Measurements from ENCODE around the gene NTRK1.

Gene NTRK1

DNA sequence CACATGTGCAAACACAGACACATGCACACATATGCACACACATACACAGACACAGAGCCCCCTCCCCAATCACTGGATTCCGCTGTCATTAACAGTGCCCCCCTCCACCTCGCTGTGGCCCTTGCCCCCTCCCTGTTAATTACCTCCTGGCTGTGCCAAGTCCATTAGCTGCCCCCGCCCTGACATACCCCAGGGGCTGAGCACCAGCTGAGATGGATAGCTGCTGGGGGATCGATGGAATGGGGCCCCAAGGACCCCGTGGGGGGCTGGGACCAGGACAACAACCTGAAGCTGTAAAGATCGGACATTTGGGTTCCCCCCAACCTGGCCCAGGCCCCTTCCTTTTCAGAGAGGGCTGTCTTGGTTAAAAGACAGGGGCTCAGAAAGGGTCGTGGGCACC is 23.3 kb downstream of the NTRK1 start:
- no peak for DNase-seq

DNA sequence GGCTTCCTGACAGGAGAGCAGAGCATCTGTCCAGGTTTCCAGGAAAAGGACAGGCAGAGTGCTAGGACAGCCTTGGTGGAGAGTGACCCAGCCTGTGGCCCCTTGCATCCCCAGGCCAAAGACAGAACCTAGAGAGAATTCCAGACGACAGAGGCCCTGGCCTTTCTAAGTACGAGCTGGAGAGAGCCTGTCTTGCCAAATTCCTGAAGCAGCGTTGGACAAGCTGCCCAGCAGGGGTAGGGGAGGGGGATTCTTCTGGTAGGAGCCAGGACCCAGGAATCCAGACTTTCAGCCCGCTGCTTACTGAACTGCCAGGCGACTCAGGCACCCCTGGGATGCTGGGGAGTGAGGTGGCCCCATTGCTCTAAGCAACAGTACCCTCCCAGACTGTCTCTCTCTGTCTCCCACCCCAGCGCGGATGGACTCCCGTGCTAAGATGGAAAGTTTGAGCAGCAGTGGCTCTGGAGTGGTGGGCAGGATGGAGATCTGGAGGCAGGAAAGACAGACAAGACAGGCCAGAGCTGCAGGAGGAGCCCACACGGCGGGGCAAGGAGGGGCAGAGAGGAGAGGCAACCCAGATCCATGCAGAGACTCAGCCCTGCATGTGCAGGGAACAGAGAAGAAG is 24.0 kb downstream of the NTRK1 start:
- DNase-seq, result no peak

DNA sequence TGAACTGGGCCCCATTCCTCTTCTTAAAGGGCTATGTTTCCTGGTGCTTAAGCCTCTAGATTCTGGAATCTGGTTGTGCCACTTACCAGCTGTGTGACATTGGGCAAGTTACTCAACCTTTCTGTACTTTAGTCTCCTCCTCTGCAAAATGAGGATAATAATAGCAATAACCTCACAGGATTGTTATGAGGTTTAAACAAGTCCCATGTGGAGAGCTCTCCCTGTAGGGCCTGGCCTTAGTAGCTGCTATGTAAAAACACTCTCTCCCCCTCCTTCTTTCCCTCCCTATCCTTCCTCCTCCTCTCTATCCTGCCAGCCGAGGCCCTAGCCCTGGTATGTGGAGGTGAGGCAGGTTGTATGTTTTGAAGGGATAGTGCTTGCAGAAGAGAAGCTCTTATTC is 24.6 kb downstream of the NTRK1 start:
- no peak for DNase-seq

DNA sequence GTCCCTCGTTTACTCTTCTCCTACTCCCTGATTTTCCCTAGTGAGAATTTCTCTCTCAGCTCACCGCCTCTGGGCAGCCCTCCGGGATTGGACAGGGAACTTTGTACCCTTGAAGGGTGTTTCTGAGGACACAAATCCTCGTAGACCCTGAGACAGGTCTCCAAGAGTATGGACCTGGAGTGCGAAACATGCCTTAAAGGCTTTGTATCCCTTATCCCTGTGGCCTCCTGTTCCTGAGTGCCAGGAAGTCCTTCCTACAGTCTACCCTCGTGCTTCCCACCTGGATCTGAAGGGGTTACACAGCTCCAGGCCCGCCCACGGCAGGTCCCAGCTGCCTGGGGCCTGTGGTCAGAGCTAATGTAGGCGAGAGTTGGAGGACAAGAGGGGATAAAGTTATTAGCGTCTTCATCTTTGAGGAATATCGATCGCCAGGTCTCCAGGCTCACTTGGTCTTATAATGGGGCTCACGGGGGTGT is 25.3 kb downstream of the NTRK1 start:
- DNase-seq, result no peak

DNA sequence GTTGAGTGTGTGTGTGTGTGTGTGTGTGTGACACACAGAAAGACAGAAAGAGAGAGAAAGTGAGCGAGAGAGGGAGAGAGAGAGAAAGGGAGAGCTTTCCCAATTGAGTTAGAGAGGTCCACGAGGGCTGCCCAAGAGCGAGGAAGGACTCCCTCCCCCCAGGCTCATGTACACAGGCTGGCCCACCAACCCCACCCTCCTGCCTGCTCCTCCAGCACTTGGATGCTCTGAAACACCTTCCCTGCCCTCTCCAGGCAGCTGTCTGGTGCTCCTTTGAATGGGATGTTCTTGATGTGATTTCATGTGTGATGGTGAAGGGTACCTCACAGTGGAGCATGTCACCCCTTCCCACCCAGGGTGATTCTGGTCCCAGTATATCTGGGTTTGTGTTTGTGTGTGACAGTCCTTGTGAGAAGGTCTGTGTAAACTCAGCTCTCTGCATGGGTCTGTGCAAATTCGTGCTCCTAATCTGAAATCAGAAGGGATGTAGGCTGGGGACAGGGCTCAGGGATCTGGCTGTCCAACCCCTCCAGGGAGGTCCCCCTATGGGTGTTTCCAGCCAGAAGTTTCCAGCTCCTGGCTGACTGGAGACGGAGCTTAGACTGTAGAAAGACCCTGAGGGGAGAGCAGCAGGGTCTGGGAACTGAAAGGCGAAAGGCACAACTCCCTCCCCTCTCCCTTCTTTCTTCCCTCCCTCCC is 26.1 kb downstream of the NTRK1 start:
- no peak for DNase-seq

DNA sequence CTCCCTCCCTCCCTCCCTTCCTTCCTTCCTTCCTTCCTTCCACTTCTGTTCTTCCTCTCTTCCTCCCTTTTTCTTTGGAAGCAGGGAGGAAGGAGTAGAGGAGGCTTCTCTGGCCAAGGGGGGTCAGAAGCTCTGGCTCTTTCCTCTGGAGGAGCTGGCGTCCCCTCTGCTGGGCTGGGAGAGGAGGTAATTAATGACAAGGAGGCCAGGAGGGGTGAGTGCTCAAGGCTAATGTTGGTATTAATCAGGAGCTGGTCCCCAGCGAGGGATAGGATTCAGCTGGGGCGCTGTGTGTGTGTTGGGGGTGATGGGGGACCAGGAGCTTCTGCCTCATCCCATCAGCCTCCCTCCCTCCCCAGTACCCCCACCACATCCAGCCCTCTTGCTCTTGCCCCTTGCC is 26.7 kb downstream of the NTRK1 start:
- DNase-seq, result no peak

DNA sequence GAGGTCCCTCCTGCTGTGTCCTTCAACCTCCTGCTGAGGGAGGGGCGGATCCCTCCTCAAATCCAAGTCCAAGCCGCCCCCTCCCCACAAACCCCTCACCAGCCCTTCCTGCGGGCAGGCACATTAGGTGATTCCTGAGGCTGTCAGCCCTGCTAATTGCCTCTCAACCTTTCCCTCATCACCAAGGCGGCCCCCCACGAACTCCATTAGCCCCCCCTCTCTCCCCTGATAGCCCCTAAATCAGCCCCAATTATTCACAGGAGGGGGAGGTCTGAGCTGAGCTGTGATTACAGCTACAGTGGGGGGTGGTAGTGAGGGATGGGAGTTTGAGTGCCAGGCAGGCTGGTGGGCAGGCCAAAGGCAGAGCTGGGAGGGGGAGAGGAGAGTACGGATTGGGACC is 27.1 kb downstream of the NTRK1 start:
- DNase-seq, result no peak

DNA sequence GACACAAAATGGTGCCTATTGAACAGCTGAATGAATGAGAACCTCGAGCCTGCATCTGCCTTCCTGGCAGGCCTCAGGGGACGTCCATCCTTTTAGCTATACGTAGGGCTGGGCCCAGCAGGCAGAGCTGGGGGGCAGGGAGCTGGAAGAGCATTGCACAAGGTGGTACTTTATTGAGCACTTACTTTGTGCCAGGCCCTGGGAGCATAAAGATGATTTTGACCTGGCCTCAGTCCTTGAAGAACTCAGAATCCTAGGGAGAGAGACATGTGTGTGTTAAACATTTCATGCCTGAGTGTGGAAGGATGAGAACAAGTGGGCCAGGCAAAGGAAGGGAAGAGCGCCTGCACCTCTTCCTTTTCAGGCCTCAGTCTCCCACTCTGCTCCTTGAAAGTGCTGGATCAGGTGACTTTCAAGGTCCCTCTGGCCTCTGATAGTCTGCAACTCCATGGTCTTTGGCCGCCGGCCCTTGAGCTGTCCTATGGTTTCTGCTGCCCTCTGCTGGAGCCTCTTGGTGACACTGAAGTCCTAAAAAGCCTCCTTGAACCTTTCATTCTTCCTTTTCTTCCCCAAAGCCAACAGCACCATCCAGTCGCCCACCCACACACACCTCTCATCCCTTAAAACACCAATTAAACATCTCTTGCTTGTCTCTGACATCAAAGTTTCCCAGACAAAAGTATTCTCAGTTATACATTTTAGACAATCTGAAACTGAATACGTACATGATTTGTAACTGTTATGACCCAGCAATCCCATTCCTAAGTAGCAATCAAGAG is 29.3 kb downstream of the NTRK1 start:
- DNase-seq, result peak; percentile 74

DNA sequence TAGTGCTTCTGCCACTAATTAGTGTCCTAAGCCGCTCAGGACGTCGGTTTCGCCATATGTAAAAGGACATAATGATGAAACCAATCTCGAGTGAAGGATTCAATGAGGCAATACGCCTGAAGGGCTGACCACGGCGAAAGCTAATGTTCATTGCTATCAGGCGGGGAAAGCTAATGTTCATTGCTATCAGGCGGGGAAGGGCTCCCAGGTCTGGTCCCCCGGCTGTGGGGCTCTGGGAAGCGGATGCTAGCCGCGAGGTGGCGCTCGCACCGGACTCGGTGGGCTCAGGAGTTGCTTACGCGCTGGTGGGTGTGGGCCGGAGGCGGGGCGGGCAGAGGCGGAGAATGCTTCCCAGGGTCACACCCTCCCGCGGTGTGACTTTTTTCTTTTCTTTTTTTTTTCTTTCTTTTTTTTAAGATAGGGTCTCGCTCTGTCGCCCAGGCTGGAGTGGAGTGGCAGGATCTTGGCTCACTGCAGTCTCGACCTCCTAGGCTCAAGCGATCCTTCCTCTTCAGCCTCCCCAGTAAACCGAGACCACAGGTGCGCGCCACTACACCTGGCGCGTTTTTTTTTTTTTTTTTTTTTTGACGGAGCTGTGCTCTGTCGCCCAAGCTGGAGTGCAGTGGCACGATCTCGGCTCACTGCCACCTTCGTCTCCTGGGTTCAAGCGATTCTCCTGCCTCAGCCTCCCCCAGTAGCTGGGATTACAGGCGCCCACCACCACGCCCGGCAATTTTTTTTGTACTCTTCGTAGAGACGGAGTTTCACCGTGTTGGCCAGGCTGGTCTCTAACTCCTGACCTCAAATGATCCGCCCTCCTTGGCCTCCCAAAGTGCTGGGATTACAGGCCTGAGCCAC is 31.8 kb downstream of the NTRK1 start:
- DNase-seq, result peak; percentile 95

DNA sequence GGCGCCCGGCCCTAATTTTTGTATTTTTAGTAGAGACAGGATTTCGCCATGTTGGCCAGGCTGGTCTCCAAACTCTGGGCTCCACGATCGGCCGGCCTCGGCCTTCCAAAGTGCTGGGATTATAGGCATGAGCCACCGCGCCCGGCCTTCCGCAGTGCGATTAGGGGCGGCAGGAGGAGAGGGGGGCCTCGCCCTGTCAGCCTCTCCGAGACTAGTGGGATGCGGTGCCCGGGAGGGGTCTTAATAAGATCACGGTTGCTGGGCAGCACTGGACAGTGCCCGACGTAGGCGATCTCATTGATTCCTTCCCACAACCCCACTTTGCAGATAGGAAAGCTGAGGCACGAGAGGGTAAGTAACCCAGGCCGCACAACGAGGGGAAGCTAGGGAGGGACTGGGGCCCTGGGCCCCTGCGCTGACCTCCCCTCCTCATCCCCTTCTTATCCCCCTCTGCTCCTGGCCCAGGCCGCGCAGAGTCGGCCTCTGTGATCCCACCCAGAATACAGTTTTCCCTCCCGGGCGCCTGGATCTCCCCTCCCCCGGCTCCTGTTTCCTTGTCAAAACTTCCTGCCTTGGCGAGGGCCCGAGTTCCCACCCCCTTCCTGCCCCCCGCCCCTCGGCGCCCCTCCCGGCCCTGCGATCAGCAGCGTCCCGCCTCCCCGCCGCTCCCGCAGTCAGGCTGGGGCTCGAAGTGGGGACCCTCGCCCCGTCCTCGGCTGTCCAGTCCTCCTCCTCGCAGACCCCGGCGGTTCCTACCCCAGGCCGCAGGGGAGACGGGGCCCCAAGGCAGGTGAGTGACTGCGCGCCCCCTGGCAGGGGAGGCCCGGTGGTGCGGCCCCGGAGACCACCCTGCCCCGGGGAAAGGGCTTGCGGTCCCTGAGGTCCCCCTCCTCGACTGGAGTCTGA is 32.6 kb downstream of the NTRK1 start, which contains the start of gene PEAR1:
PEAR1 (plus strand) TSS at position 671 of the 906 bp plus-strand sequence. CDS start 10,209 bp downstream, outside the sequence.
- no peak for DNase-seq

DNA sequence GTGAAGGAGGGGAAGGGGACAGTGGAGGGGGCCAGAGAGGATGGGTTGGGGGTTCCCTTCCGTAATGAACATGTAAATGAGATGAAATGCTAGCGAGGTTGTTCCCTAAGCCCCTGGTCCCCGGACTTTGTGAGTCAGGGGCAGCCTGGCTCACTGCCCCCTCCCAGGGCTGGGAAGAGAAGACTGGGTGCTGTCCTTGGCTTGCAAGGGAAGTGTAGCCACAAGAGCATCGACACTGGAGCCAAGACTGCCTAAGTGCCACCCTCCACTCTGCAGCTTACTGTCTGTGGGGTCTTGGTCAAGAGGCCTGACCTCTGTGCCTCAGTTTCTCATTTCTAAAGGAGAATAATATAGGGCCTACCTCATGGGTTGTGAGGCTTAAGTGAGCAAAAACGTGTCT is 33.3 kb downstream of the NTRK1 start:
- no peak for DNase-seq

DNA sequence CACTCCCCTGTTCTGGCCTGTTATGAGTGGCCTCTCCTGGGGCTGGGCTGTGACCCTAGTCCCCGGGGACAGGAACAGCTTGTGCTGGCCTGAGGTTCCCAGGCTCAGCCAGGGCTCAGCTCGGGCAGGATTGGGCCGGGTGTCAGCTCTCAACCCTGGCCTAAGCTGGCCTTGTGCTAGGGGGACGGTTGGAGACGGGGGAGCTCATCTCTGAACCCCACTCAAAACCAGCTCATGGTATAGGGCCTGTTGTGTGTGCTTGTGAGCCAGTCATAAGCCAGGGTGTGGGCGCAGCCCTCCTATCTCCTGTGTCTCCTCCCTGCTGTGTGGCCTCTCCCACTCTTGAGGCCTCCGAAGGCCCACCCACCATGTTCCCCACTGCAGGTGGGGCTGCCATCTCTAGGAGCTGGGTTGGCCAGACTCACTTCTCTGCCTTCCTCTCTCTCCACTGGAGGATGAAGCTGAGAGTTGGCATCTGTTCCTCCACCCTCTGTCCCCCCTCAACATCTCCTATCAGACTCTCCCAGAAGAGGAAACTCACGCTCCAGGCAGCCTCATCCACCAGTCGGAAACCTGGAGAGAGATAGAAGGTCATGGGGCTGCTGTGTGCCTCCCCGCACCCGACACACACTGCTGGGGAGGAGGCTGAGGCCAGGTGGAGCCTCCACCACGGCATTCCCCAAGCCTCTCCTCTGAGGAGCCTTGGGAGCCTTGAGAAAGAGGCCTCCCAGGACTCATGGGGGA is 34.2 kb downstream of the NTRK1 start:
- no peak for DNase-seq

DNA sequence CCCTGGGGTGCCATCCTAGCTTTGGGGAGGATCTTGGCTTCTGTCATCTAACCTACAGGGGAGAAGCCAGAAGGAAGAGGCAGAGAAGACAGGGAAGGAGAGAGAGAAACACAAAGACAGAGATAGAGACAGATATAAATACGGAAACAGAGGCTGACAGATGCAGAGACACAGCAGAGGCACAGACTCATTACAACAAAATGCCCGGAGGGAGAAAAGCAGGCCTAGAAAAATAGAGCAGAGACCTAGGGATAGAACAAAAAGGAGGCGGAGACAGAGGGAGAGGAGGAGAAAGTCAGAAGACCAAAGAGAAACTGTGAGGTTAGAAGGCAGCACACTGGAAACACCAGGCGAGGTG is 34.8 kb downstream of the NTRK1 start:
- DNase-seq, result no peak

DNA sequence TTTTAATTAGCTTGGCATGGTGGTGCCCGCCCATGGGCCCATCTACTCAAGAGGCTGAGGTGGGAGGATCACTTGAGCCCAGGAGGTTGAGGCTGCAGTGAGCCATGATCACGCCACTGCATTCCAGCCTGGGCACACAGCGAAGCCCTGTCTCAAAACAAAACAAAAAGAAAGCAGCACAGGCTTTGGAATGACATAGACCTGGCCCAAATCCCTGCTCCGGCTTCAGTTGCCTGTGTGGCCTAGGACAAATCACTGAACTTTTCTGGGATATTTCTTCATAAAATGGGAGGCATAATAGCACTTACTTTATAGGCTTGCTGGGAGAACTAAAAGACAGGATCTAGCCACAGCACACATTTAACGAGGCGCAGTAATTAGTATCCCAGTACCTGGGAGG is 35.3 kb downstream of the NTRK1 start:
- DNase-seq, result no peak

DNA sequence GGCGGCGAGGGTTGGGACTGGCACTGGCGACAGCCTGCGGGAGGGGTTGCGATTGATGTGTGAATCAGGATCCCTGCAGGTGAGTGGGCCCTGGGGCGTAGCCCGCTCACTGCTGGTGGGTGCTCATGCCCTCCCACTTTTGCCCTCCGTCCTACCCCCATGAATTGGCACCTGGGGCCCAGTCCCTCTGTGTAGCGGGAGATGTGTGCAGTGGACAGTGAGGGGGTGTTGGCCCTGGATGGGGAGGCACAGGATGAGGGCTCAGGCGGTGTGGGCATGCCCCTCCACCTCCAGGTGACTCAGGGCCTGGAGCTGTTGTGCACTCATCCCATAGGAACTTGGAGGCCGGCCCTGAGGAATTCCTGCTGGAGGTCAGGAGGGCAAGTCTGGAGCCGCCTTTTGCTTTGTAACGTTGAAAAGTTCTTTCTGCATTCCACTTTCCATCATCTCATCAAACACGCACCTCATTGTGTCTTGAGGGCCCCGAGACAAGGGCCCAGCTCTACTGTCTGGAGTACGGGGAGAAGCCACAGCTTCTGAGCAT is 35.9 kb downstream of the NTRK1 start:
- DNase-seq, result no peak

DNA sequence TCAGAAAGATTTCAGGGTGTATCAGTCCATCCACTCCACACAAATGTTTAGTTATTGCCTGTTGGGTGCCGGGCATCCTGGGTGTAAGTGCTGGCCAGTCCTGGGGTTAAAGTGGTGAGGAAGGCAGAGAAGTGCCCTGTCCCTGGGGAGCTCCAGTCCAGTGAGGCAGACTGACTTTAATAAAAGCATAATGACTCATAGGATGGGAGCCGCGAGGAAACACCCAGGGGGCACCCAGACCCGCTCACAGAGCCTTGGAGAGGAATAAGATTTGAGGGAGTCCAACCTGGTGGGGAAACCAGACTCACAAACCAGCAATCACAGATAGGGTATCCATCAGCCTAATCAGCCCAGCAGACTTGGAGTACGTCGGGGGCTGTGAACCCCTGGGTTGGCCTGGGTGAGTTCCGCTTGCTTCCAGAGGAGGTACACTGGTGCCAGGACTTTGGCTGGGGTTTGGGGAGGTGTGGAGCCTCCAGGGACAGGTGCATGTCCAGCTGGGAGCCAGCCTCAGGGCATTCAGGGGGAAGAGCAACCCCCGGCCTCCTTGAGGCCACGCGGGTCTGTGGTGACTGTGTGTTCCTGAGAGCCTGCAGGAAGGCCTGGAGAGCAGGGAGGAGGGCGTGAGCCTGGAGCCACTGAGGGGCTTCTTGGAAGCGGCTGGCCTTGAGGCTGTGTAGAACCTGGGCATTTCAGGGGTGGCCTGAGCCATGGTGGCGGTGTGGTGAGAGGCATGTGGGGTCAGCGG is 36.6 kb downstream of the NTRK1 start:
- DNase-seq, result no peak

DNA sequence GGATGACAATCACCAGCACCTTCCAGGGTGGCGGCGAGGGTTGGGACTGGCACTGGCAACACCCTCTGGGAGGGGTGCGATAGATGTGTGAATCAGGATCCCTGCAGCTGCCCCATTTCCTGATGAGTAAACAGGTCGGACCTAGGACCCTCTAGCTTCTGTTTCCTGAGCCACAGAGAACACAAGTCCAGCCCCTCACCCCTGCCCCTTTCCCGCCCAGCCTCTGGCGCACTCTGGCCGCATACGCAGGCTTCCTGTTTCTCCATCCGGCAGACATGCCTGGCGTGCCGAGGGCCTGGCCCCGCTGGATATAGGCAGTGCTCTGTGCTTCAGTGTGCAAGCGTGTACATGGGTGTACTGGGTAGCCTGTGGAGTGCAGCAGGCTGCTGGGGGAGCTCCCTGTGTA is 37.5 kb downstream of the NTRK1 start:
- no peak for DNase-seq

DNA sequence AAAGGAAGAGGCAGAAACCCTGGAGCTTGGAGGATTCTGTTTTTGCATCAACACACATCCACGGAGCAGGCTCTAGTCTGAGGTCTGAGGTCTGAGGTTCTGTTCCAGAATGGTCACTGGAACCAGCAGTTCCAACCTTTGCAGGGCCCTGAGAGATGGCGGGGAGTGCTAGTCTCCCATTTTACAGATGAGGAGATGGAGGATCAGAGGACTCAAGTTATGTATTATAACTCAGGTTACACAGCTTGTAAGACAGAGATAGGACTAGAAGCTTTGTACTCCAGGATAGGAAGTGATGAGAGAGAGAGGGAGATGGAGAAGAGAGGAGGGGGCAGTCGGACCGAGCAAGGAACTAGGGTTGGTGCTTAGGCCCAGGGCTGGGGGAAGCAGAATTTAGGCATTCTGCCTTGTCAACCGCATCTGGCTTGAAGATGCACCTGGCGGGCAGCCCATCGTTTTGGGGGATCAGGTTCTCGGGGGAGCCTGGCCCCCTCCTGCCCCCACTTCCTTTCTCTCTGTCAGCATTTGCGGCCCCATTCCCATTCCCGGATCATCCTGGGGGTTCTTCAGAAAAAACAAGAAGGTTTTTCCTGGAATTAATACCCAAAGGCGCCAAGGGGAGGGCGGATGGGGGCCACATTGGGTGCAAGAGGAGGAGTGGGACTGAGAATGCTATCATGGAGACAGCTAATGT is 38.5 kb downstream of the NTRK1 start:
- DNase-seq, result no peak

DNA sequence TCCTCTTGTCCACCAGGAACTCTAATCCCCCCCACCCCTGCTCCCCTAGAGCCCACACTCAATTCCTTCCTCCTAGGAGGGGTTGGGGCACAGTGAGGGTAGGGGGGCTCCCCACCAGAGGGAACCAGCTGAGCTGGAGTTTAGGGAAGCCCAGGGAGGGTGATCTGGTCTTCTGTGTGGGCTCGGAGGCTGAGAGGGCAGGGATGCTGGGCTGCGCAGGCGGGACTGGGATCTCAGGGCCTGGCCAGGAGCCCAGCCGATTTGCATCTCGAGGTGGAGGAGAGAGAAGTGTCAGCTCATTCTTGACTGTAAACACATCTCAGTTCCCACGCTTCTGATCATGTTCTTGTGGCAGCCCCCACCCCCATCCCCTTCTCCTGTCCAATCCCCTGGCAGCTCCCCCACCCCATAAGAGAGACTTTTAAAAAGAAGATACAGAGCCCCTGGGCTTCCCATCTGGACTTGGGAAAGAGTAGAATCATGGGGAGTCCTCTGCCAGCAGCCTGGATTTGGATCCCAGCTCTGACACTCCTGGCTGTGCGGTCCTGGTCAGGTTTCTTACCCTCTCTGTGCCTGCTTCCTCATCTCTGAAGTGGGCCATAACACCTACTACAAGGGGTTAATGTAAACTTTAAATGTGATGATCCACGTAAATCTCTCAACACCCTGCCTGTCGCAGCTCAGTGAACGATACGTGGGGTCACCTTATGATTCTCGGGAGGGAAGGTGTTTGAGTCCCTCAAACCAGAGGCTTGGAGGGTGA is 39.5 kb downstream of the NTRK1 start:
- no peak for DNase-seq
